DND-41 (cell line): Measurements from ENCODE around the gene FLT4.

Experiments
- ATAC-seq: fragments of 200-7000 bp; cut with Tn5 transposase; 3 replicates; pipeline ENCODE4 v1.9.1; 2021; ENCODE audit warnings: low read depth; ENCODE audit not compliant: insufficient read depth
- DNase-seq: peaks from one replicate; pipeline ENCODE4 v3.0.0-alpha.2; 2020
- H2AFZ ChIP-seq: 2 replicates; pipeline ENCODE4 v1.6.0; 2012; ENCODE audit warnings: low read depth, low read length
- H3K27ac ChIP-seq: 2 replicates; pipeline ENCODE4 v1.5.1; 2012; ENCODE audit warnings: low read length, inconsistent platforms
- H3K27me3 ChIP-seq: fragments of 200-600 bp; sonication (generic); 2 replicates; pipeline ENCODE4 v1.6.0; 2012; ENCODE audit warnings: low read length, mild to moderate bottlenecking, inconsistent platforms; ENCODE audit not compliant: insufficient read depth, poor library complexity
- H3K36me3 ChIP-seq: 2 replicates; pipeline ENCODE4 v1.5.1; 2012; ENCODE audit warnings: low read length, inconsistent platforms; ENCODE audit not compliant: insufficient read depth
- H3K4me1 ChIP-seq: 2 replicates; pipeline ENCODE4 v1.5.1; 2012; ENCODE audit warnings: mild to moderate bottlenecking, low read length; ENCODE audit not compliant: insufficient read depth
- H3K4me2 ChIP-seq: 2 replicates; pipeline ENCODE4 v1.6.0; 2012; ENCODE audit warnings: mild to moderate bottlenecking, moderate library complexity, low read length, inconsistent platforms; ENCODE audit not compliant: insufficient read depth
- H3K4me3 ChIP-seq, 2 experiments: fragments of 200-600 bp in 1 of 2; shearing (Covaris generic) in 1 of 2; 2 replicates each; pipeline ENCODE4 v1.5.1; 2012 to 2016; ENCODE audit warnings: inconsistent platforms in 2 of 2, low read length in 2 of 2, mild to moderate bottlenecking in 2 of 2, low read depth in 1 of 2, moderate library complexity in 1 of 2
- H3K79me2 ChIP-seq: 2 replicates; pipeline ENCODE4 v1.6.0; 2012; ENCODE audit warnings: low read length, inconsistent platforms; ENCODE audit not compliant: insufficient read depth
- H3K9ac ChIP-seq: 2 replicates; pipeline ENCODE4 v1.6.0; 2012; ENCODE audit warnings: low read depth, mild to moderate bottlenecking, inconsistent platforms, low read length, moderate library complexity
- H3K9me3 ChIP-seq: 2 replicates; pipeline ENCODE4 v1.5.1; 2012; ENCODE audit warnings: low read length, moderate library complexity, mild to moderate bottlenecking, inconsistent platforms; ENCODE audit not compliant: insufficient read depth, severe bottlenecking
- H4K20me1 ChIP-seq: 2 replicates; pipeline ENCODE4 v1.6.0; 2012; ENCODE audit warnings: low read length; ENCODE audit not compliant: insufficient read depth
- EZH2 ChIP-seq: IDR thresholded peaks from 3 replicates; pipeline ENCODE4 v1.6.1; 2012; ENCODE audit warnings: borderline replicate concordance, low read depth, mild to moderate bottlenecking, moderate library complexity, low read length, inconsistent platforms; ENCODE audit not compliant: severe bottlenecking
- TF ChIP-seq, protein P1 (sequence below): IDR thresholded peaks from 2 replicates; pipeline ENCODE4 v1.5.1; 2012; ENCODE audit warnings: borderline replicate concordance, low read length, moderate library complexity, mild to moderate bottlenecking; ENCODE audit not compliant: poor library complexity, severe bottlenecking; ENCODE audit errors: extremely low read depth

The FLT4 gene

DNA sequence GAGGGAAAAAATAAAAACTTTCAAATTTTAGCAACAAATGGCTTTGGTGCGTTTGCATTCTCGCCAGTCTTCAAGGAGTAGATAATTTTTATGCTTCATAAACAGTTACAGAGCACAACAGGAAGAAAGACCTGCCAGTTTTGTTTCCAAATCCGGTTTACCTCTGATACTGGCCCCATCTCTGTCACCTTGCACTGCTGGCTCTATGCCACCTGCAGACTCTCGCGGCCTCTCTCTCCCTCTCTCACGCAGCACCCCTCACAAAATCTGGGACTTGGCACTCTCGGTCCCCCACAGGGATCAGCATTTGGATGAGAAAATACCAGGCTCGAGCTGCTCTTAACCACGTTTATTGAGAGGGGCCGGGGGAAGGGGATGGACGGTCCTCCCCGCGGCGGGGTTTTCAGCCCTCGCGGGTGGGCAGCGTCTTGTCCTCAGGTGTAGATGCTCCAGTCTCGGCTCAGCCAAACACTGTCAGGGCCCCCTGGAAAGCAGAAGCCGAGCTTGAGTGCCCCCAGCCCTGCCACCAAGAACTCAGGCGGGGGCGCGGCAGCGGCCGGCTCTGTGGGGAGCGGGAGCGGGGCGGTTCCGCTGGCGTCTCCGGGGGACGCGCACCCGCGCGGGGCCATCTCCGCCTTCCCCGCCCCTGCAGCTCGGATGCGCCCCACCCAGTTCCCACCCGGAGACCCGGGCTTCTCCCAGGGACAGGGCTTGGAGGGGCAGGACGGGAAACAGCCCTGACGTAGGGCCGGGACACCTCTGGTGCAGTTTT, 59.4 kb downstream of the FLT4 start:
- no peak for ATAC-seq
- Histone ChIP-seq H3K9ac (no peak overlapping the region), H3K79me2 (no peaks in the 10 kb centered on the region), H3K4me1 (no peaks in the 10 kb centered on the region), H3K36me3 (no peaks in the 10 kb centered on the region), H3K4me3 (no peak overlapping the region), H3K27ac (no peak overlapping the region), H2AFZ (no peak overlapping the region), H3K4me2 (no peak overlapping the region), H3K9me3 (no peaks in the 10 kb centered on the region), H3K27me3 (peaks cover 7% of the 10 kb centered on the region), H4K20me1 (no peaks in the 10 kb centered on the region)
- TF ChIP-seq, protein P1, sequence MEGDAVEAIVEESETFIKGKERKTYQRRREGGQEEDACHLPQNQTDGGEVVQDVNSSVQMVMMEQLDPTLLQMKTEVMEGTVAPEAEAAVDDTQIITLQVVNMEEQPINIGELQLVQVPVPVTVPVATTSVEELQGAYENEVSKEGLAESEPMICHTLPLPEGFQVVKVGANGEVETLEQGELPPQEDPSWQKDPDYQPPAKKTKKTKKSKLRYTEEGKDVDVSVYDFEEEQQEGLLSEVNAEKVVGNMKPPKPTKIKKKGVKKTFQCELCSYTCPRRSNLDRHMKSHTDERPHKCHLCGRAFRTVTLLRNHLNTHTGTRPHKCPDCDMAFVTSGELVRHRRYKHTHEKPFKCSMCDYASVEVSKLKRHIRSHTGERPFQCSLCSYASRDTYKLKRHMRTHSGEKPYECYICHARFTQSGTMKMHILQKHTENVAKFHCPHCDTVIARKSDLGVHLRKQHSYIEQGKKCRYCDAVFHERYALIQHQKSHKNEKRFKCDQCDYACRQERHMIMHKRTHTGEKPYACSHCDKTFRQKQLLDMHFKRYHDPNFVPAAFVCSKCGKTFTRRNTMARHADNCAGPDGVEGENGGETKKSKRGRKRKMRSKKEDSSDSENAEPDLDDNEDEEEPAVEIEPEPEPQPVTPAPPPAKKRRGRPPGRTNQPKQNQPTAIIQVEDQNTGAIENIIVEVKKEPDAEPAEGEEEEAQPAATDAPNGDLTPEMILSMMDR, result no peak
- no peak for TF ChIP-seq EZH2
- DNase-seq, result no peak

DNA sequence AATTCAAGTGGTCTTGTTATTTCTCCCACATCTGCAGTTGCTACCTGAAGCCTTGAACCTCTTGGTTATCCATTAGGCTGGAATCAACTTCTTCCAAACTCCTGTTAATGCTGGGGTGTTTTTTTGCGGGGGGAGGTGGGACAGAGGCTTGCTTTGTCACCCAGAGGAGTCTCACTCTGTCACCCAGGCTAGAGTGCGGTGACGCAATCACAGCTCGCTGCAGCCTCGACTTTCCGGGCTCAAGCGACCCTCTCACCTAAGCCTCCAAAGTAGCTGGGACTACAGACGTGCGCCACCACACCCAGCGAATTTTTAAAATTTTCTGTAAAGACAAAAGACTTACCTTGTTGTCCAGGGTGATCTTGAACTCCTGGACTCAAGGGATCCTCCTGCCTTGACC, 62.5 kb downstream of the FLT4 start:
- ATAC-seq (no peak), DNase-seq (no peak)
- Histone ChIP-seq H3K9ac (no peak overlapping the region), H3K27ac (no peak overlapping the region), H3K9me3 (no peaks in the 10 kb centered on the region), H3K79me2 (no peaks in the 10 kb centered on the region), H3K4me3 (no peak overlapping the region), H3K36me3 (no peaks in the 10 kb centered on the region), H3K4me2 (no peak overlapping the region), H2AFZ (no peak overlapping the region), H3K4me1 (no peaks in the 10 kb centered on the region), H4K20me1 (no peaks in the 10 kb centered on the region), H3K27me3 (peaks cover 7% of the 10 kb centered on the region)
- TF ChIP-seq, protein P1, result no peak
- TF ChIP-seq EZH2, result no peak

DNA sequence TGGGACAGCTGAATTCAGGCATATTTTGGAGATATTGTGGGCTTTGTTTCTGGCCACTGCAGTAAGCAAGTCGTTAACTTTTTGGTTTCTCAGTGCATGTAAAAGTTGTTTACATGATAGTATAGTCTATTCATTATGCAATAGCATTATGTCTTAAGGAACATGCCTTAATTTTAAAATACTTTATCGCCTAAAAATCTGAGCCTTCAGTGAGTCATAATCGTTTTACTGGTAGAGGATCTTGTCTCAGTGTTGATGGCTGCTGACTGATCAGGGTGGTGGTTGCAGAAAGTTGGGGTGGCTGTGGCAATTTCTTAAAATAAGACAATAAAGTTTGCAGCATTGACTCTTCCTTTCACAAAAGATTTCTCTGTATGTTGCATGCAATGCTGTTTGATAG, 63.2 kb downstream of the FLT4 start:
- no peaks in the 10 kb centered on the region for H3K9me3 ChIP-seq
- TF ChIP-seq EZH2, result no peak
- TF ChIP-seq, protein P1, result no peak

More for the DNA sequence above, 63.2 kb downstream of the FLT4 start:
- Histone ChIP-seq H3K27ac (no peak overlapping the region), H3K79me2 (no peaks in the 10 kb centered on the region), H3K27me3 (peaks cover 7% of the 10 kb centered on the region), H3K4me3 (no peak overlapping the region), H2AFZ (no peak overlapping the region), H3K9ac (no peak overlapping the region), H3K4me2 (no peak overlapping the region), H3K4me1 (no peaks in the 10 kb centered on the region), H4K20me1 (no peaks in the 10 kb centered on the region), H3K36me3 (no peaks in the 10 kb centered on the region)
- ATAC-seq (no peak), DNase-seq (no peak)
